Body of pancreas (tissue), 4 donors: ENCODE results near the gene GALNTL6. TPM values are rescaled to one million over a fixed set of nuclear protein-coding genes. Genes with fewer than 3 reads are reported as not detected.

Experiments used
- ATAC-seq: fragments of 150-250 bp; one replicate; pipeline ENCODE4 v1.9.1; 2016
- DNase-seq, 4 donors: peaks; one replicate each; pipeline ENCODE4 v3.0.0-alpha.2; 2019
- H3K27ac ChIP-seq, 4 donors: fragments of 200-600 bp; sonication (generic); 1 replicate in 3 of 4; 2 replicates in 1 of 4; pipeline versions ENCODE4 v1.5.1 to v1.6.1; 2016 to 2019; ENCODE audit warnings: mild to moderate bottlenecking in 1 of 4, mixed read lengths in 1 of 4, moderate library complexity in 1 of 4
- H3K27me3 ChIP-seq, 2 donors: fragments of 200-600 bp; sonication (generic); one replicate each; pipeline ENCODE4 v1.6.0; 2016; ENCODE audit warnings: mild to moderate bottlenecking in 1 of 2
- H3K36me3 ChIP-seq, 2 donors: fragments of 200-600 bp; sonication (generic); replicated peaks in 1 of 2; 2 replicates each; pipeline ENCODE4 v1.5.1; 2016; ENCODE audit warnings: low read depth in 2 of 2; ENCODE audit not compliant: insufficient read depth in 1 of 2
- H3K4me1 ChIP-seq: fragments of 200-600 bp; sonication (generic); one replicate; pipeline ENCODE4 v1.6.0; 2016
- H3K4me3 ChIP-seq, 2 donors: fragments of 200-600 bp; sonication (generic); 1 replicate in 1 of 2; 2 replicates in 1 of 2; pipeline ENCODE4 v1.5.1; 2016 to 2019
- H3K9me3 ChIP-seq, 3 donors: fragments of 200-600 bp; sonication (generic); 1 replicate in 2 of 3; 2 replicates in 1 of 3; pipeline ENCODE4 v1.5.1; 2016
- POLR2A ChIP-seq, 3 donors: fragments of 450-650 bp; IDR thresholded peaks; one replicate each; pipeline ENCODE4 v1.6.1; 2016; ENCODE audit warnings: antibody characterized with exemption in 3 of 3, mild to moderate bottlenecking in 2 of 3
- WGBS, 2 donors: methylation state at CpG; one replicate each; pipeline ENCODE4 v1.1.5; 2017; 5-methylcytosine and 5-hydroxymethylcytosine counted together
- intact Hi-C: fragments of 100-400 bp; cut with DNase I; formaldehyde crosslinking; loops from one replicate; pipeline ENCODE4 v1.15.1; 2023
- total RNA-seq, 2 donors: library from RNA; depleted of rRNA; stranded (reverse); fragments of >200 nt; gene quantifications; one replicate each; pipeline ENCODE4 v1.1.0, GENCODE V29; 2016
- TF ChIP-seq, protein P1 (sequence below), 7 experiments: fragments of 450-650 bp in 4 of 7; fragments of 200-600 bp in 3 of 7; sonication (generic) in 3 of 7; IDR thresholded peaks; one replicate each; pipeline ENCODE4 v1.5.1; 2016 to 2019; ENCODE audit warnings: antibody characterized with exemption in 7 of 7

The GALNTL6 gene
- total RNA-seq, 2 donors from 2014 or later = 0.26 TPM; not detected in 1

DNA sequence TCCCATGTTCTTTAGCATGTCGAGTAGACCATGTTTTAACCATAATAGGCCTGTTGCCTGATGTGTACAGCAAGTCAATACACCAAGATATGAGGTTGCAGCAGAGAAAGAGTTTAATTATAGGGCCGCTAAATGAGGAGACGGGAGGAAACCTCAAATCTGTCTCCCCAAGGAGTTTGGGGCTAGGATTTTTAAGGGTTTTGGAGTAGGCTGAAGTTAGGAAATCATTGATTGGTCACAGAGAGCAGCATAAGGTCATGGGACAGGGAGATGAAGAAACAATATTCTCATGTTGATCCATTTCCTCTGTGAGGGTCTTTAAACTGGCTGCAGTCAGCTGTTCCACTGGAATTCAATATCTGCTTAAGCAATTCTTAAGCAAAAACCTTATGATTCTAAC lies 1195.2 kb downstream of the GALNTL6 start:
- ATAC-seq (no peak), DNase-seq (no peak)
- H3K36me3 ChIP-seq = no peaks in the 10 kb centered on the region
- H3K4me1 ChIP-seq = peaks cover 6% of the 10 kb centered on the region
- intact Hi-C loops = no loop called here
- H3K27me3 ChIP-seq = no peaks in the 10 kb centered on the region
- no peak overlapping the region for H3K27ac ChIP-seq
- 87 to 88% methylated on average over 3 of the region's 3 CpGs for WGBS, 2 donors
- TF ChIP-seq, protein P1, sequence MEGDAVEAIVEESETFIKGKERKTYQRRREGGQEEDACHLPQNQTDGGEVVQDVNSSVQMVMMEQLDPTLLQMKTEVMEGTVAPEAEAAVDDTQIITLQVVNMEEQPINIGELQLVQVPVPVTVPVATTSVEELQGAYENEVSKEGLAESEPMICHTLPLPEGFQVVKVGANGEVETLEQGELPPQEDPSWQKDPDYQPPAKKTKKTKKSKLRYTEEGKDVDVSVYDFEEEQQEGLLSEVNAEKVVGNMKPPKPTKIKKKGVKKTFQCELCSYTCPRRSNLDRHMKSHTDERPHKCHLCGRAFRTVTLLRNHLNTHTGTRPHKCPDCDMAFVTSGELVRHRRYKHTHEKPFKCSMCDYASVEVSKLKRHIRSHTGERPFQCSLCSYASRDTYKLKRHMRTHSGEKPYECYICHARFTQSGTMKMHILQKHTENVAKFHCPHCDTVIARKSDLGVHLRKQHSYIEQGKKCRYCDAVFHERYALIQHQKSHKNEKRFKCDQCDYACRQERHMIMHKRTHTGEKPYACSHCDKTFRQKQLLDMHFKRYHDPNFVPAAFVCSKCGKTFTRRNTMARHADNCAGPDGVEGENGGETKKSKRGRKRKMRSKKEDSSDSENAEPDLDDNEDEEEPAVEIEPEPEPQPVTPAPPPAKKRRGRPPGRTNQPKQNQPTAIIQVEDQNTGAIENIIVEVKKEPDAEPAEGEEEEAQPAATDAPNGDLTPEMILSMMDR (IDR thresholded peaks at IDR 0.05) = no peak
- no peak for TF ChIP-seq POLR2A (IDR thresholded peaks at IDR 0.05)
- no peak overlapping the region for H3K4me3 ChIP-seq
- no peaks in the 10 kb centered on the region for H3K9me3 ChIP-seq

DNA sequence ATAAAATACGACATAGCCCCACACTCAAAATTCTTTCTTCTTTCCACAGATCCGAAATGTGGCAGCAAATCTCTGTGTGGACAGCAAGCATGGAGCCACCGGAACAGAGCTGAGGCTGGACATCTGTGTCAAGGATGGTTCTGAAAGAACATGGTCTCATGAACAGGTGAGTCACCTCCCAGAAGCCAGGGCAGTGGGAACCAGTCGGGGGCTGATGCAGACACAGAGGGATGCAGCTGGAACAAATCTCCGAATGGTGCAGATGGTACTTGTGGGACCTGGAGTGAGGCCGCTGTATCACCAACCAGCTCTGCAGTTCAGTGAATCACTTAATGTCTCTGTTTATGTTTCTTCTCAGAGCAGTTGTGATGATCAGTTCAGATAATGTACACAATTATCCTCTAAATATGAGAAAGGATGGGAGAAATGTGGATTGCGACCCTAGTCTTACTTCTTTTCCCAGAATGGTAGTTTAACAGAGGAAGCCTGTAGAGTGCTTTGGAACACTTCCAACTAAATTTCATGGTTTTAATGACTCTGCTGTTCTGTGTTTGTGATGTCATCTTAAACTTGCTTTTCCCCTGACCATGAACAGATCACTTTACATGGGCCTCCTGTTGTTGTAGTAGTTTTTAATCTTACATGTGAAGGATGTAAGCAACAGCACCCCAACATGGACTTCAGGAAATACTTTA lies 1196.1 kb downstream of the GALNTL6 start:
- WGBS, 2 donors = 80 to 93% methylated on average over 7 of the region's 7 CpGs
- H3K36me3 ChIP-seq = no peaks in the 10 kb centered on the region
- TF ChIP-seq, protein P1 (IDR thresholded peaks at IDR 0.05) = no peak
- TF ChIP-seq POLR2A (IDR thresholded peaks at IDR 0.05) = no peak
- H3K27me3 ChIP-seq = no peaks in the 10 kb centered on the region
- ATAC-seq = no peak
- no peaks in the 10 kb centered on the region for H3K9me3 ChIP-seq
- no peak overlapping the region for H3K4me3 ChIP-seq
- no peak for DNase-seq
- H3K27ac ChIP-seq = no peak overlapping the region
- intact Hi-C loops = no loop called here
- peaks cover 6% of the 10 kb centered on the region for H3K4me1 ChIP-seq

DNA sequence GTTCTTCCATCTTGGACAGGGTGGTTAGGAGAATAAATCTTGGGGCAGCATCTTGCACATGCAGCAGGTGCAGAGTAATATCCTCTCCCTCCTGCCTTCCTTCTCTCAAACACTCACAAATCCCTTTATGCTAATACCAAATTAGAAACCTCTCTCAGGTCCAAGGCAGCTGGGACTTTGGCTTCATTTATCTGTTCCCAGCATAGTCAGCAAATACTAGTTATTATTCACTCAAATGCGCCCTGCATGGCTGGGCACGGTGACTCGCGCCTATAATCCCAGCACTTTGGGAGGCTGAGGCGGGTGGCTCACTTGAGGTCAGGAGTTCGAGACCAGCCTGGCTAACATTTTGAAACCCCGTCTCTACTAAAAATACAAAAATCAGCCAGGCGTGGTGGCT lies 1199.4 kb downstream of the GALNTL6 start:
- DNase-seq (no peak), ATAC-seq (no peak)
- no peak overlapping the region for H3K27ac ChIP-seq
- intact Hi-C loops = loop anchor here (10.0 kb wide), 2 partner anchors 292 to 402 kb away; no protein-coding TSS in a partner anchor
- TF ChIP-seq, protein P1 (IDR thresholded peaks at IDR 0.05) = no peak
- no peak for TF ChIP-seq POLR2A (IDR thresholded peaks at IDR 0.05)
- no peak overlapping the region for H3K4me3 ChIP-seq
- no peaks in the 10 kb centered on the region for H3K4me1 ChIP-seq
- H3K27me3 ChIP-seq = no peaks in the 10 kb centered on the region
- no peaks in the 10 kb centered on the region for H3K9me3 ChIP-seq
- H3K36me3 ChIP-seq = no peaks in the 10 kb centered on the region
- WGBS, 2 donors = 78 to 80% methylated on average over 8 of the region's 8 CpGs

GRCh38 chr4:173013232-173013930 lies 1200.2 kb downstream of the GALNTL6 start:
- DNase-seq (peak; percentile 34 to 58 (median 52)), ATAC-seq (peak; percentile 62)
- no peaks in the 10 kb centered on the region for H3K4me1 ChIP-seq
- intact Hi-C loops = loop anchor here (10.0 kb wide), 2 partner anchors 291 to 401 kb away; no protein-coding TSS in a partner anchor
- H3K36me3 ChIP-seq = no peaks in the 10 kb centered on the region
- H3K27me3 ChIP-seq = no peaks in the 10 kb centered on the region
- no peak overlapping the region for H3K4me3 ChIP-seq
- H3K9me3 ChIP-seq = no peaks in the 10 kb centered on the region
- TF ChIP-seq POLR2A (IDR thresholded peaks at IDR 0.05) = no peak
- TF ChIP-seq, protein P1 (IDR thresholded peaks at IDR 0.05) = peak; percentile 61 to 86 (median 67)
- 16 to 21% methylated on average over 6 of the region's 6 CpGs for WGBS, 2 donors
- no peak overlapping the region for H3K27ac ChIP-seq
